ENCODE results near the gene PRKCZ.
A peak's percentile ranks its signal among the peaks of the same experiment; 100 is the strongest.

The PRKCZ gene

GRCh38 chr1:2127187-2128145 lies 77.3 kb downstream of the PRKCZ start:
- H3K27me3 Mint-ChIP-seq (ENCODE audit: low read depth), result peaks cover 7% of the 10 kb centered on the region
- peaks cover 5% of the 10 kb centered on the region for H3K4me1 Mint-ChIP-seq
- H3K27ac Mint-ChIP-seq, result no peak overlapping the region
- H3K36me3 Mint-ChIP-seq (ENCODE audit: low read depth), result peaks cover 3% of the 10 kb centered on the region
- no peak for TF ChIP-seq CTCF (IDR thresholded peaks at IDR 0.05; ENCODE audit: unreplicated experiment in 3 of 3)
- H3K9me3 Mint-ChIP-seq, result no peaks in the 10 kb centered on the region
- no peak overlapping the region for H3K4me3 Mint-ChIP-seq

- Mint-ChIP-seq H3K9me3 (no peaks in the 10 kb centered on the region), H3K27me3 (ENCODE audit: low read depth) (peaks cover 7% of the 10 kb centered on the region), H3K4me3 (no peak overlapping the region), H3K36me3 (ENCODE audit: low read depth) (peaks cover 3% of the 10 kb centered on the region), H3K4me1 (peaks cover 14% of the 10 kb centered on the region), H3K27ac (no peak overlapping the region)
- no peak for TF ChIP-seq CTCF (IDR thresholded peaks at IDR 0.05; ENCODE audit: unreplicated experiment in 3 of 3)
These were observed 78.1 kb downstream of the PRKCZ start for GRCh38 chr1:2128189-2128901.

- no peaks in the 10 kb centered on the region for H3K9me3 Mint-ChIP-seq
- TF ChIP-seq CTCF (IDR thresholded peaks at IDR 0.05; ENCODE audit: unreplicated experiment in 3 of 3), result no peak
- no peak overlapping the region for H3K4me3 Mint-ChIP-seq
- H3K27ac Mint-ChIP-seq, result peak overlapping the region in 1 of 3 experiments; percentile 77
- peaks cover 17% of the 10 kb centered on the region for H3K4me1 Mint-ChIP-seq
- peaks cover 7% of the 10 kb centered on the region for H3K27me3 Mint-ChIP-seq (ENCODE audit: low read depth)
- H3K36me3 Mint-ChIP-seq (ENCODE audit: low read depth), result no peaks in the 10 kb centered on the region
These were observed 79.2 kb downstream of the PRKCZ start for GRCh38 chr1:2129256-2129943.

GRCh38 chr1:2130156-2130555 lies 79.9 kb downstream of the PRKCZ start:
- TF ChIP-seq CTCF (IDR thresholded peaks at IDR 0.05; ENCODE audit: unreplicated experiment in 3 of 3), result no peak
- Mint-ChIP-seq H3K27ac (no peak overlapping the region), H3K27me3 (ENCODE audit: low read depth) (peaks cover 3% of the 10 kb centered on the region), H3K36me3 (ENCODE audit: low read depth) (no peaks in the 10 kb centered on the region), H3K4me1 (peaks cover 21% of the 10 kb centered on the region), H3K9me3 (no peaks in the 10 kb centered on the region), H3K4me3 (no peak overlapping the region)

GRCh38 chr1:2130871-2131289 lies 80.7 kb downstream of the PRKCZ start:
- Mint-ChIP-seq H3K9me3 (no peaks in the 10 kb centered on the region), H3K4me1 (peaks cover 28% of the 10 kb centered on the region), H3K4me3 (no peak overlapping the region), H3K36me3 (ENCODE audit: low read depth) (no peaks in the 10 kb centered on the region), H3K27ac (no peak overlapping the region), H3K27me3 (ENCODE audit: low read depth) (peaks cover 3% of the 10 kb centered on the region)
- no peak for TF ChIP-seq CTCF (IDR thresholded peaks at IDR 0.05; ENCODE audit: unreplicated experiment in 3 of 3)
